Upper lobe of left lung (tissue), 6 donors: ENCODE measurements around the gene RAC3. TPM values are rescaled to one million over a fixed set of nuclear protein-coding genes. Genes with fewer than 3 reads are reported as not detected.

ENCODE experiments used
- ATAC-seq, 2 donors: fragments of 200-7000 bp; cut with Tn5 transposase; one replicate each; pipeline ENCODE4 v1.9.1; 2022; ENCODE audit warnings: mild to moderate bottlenecking in 2 of 2, moderate library complexity in 2 of 2; ENCODE audit not compliant: low FRiP score in 2 of 2
- DNase-seq, 2 donors: peaks; one replicate each; pipeline ENCODE4 v3.0.0-alpha.2; 2019 to 2020
- H3K27ac ChIP-seq, 4 donors: fragments of 200-600 bp; sonication (generic); one replicate each; pipeline ENCODE4 v1.5.1; 2016 to 2019
- H3K27me3 ChIP-seq, 4 donors: fragments of 200-600 bp; sonication (generic); one replicate each; pipeline ENCODE4 v1.5.1; 2017 to 2019
- H3K36me3 ChIP-seq, 4 donors: fragments of 200-600 bp; sonication (generic); one replicate each; pipeline ENCODE4 v1.5.1; 2016 to 2019
- H3K4me1 ChIP-seq, 4 donors: fragments of 200-600 bp; sonication (generic); one replicate each; pipeline ENCODE4 v1.5.1; 2018 to 2019
- H3K4me3 ChIP-seq, 4 donors: fragments of 200-600 bp; sonication (generic); one replicate each; pipeline ENCODE4 v1.5.1; 2017 to 2019; ENCODE audit warnings: mild to moderate bottlenecking in 2 of 4, moderate library complexity in 1 of 4
- H3K9me3 ChIP-seq, 4 donors: fragments of 200-600 bp; sonication (generic); one replicate each; pipeline ENCODE4 v1.5.1; 2018 to 2019
- EP300 ChIP-seq, 4 donors: sonication (generic); formaldehyde crosslinking; IDR thresholded peaks; one replicate each; pipeline ENCODE4 v1.5.1; 2017; ENCODE audit warnings: antibody characterized with exemption in 4 of 4, control low read depth in 2 of 4
- POLR2A ChIP-seq, 4 donors: fragments of 450-650 bp; IDR thresholded peaks; one replicate each; pipeline ENCODE4 v1.5.1; 2016 to 2017; ENCODE audit warnings: antibody characterized with exemption in 4 of 4, mild to moderate bottlenecking in 2 of 4
- POLR2AphosphoS5 ChIP-seq, 2 donors: sonication (generic); formaldehyde crosslinking; IDR thresholded peaks; one replicate each; pipeline ENCODE4 v1.5.1; 2017; ENCODE audit warnings: antibody characterized with exemption in 2 of 2
- WGBS, 2 donors: methylation state at CpG; one replicate each; pipeline ENCODE4 v1.1.5; 2017 to 2018; 5-methylcytosine and 5-hydroxymethylcytosine counted together
- total RNA-seq, 6 donors: library from RNA; depleted of rRNA in 4 of 6; stranded (reverse); fragments of >200 nt in 4 of 6; gene quantifications; one replicate each; pipeline versions ENCODE4 v1.1.0 to v1.2.1, GENCODE V29; 2016 to 2021
- TF ChIP-seq, protein P1 (sequence below), 6 experiments: fragments of 450-650 bp in 4 of 6; fragments of 200-600 bp in 2 of 6; sonication (generic) in 2 of 6; IDR thresholded peaks; one replicate each; pipeline ENCODE4 v1.5.1; 2016 to 2019; ENCODE audit warnings: antibody characterized with exemption in 6 of 6
- donor health status: DM: no; HTN: no; CAD: no; lungs with moderate emphysema.
- donor health status: DM: no; HTN: yes; CAD: no; lungs with severe emphysema.

RAC3 gene
- total RNA-seq, 6 donors from 2014 or later: 3.0 to 12.6 (median 7.1) TPM

DNA sequence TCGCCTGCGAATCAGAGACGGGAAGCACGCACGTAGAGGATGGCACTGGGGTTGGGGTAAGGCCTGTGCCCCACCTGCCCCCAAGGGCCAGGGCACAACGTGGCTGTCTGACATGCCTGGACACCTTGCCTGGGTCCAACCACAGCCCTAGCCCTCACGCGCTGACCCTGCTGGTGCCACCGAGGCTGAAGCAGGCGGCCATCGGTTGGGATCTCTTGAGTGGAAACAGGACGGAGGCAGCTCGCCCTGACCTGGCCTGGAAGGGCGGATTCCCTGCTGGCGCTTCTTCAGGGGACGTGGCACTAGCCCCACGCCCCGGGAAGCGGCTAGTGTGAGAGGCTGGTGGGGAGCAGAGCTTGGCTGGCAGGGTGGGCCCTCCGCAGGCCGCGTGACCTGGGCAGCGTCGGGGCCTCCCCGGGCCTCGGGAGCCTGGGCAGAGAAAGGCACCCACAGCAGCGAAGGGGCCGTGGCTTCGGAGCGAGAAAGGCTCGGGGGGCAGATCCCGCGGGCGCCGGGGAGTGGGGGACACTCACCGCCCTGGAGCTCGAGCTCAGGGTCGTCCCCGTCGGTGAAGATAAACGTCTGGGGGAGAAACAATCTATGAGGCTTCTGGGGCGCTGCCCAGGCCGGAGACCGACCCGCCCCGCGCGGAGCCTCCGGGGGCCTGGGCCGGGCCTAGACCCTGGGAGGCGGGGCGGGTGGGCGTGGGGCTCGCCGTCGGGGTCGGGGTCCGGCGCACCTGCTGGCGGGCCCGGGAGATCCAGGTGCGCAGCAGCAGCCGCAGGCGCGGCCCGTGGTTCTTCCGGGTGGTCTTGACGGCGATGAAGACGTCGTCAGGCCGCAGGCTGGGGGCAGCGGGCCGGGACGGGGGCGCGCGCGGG, 19.5 kb downstream of the RAC3 start:
- ATAC-seq (peak in 1 of 2 donors; percentile 23), DNase-seq (peak in 1 of 2 donors; percentile 84)
- Histone ChIP-seq H3K27ac (peak overlapping the region; percentile 59 to 81 (median 67)), H3K4me3 (peak overlapping the region; percentile 51 to 99 (median 91)), H3K27me3 (no peaks in the 10 kb centered on the region), H3K9me3 (no peaks in the 10 kb centered on the region), H3K36me3 (peaks cover 3 to 54% (median 37%) of the 10 kb centered on the region in 4 donors), H3K4me1 (peaks cover 20 to 44% (median 26%) of the 10 kb centered on the region in 4 donors)
- WGBS, 2 donors: 4 to 38% methylated on average over 17 to 29 of the region's 79 CpGs
- no peak for TF ChIP-seq POLR2AphosphoS5 (IDR thresholded peaks at IDR 0.05)

DNA sequence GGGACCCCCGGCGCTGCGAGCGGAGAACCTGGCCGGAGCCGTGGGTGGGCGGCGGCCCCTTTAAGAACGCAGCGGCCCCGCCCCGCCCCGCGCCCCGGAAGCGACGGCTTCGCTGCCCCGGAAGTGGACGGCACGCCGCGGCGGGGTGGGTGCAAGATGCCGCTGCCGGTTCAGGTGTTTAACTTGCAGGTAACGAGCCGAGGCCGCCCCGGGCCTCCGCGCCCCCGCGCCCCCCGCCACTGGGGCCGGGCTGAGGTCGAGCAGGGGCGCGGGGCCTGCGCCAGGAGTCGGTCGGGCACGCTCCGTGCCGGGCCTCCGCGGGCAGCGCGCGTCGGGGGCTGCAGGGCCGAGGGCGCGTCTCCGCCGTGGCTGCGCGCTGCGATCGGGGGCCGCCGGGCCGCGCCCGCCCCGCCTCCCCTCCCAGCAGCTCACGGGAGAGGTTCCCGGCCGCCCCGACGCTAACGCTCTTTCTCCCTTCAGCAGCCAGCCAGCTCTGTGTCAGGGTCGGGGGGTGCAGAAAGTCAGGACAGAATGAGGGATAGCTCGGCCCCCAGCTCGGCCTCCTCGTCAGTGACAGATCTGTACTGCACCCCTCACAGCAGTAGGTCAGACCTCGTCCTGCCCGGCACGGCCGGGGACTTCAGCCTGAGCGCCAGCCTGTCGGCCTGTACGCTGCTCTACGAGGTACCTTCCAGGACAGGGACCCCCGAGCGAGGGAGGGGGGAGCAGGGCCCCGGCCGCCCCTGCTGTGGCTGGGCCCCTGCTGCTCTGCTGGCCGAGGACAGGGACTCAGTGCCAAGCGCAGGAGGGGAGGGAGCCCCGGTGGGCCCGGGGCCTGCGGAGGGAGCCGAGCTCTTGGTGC, 20.5 kb downstream of the RAC3 start, which contains the start of the genes GPS1 and RFNG:
TSS of gene GPS1 (plus strand) at position 123 of the 862 bp plus-strand sequence. CDS start at position 157, 34 bp downstream.
TSS of gene RFNG (minus strand) at position 36 of the 862 bp plus-strand sequence. CDS start 45 bp downstream, outside the sequence.
- DNase-seq: peak; percentile 75 to 98

DNA sequence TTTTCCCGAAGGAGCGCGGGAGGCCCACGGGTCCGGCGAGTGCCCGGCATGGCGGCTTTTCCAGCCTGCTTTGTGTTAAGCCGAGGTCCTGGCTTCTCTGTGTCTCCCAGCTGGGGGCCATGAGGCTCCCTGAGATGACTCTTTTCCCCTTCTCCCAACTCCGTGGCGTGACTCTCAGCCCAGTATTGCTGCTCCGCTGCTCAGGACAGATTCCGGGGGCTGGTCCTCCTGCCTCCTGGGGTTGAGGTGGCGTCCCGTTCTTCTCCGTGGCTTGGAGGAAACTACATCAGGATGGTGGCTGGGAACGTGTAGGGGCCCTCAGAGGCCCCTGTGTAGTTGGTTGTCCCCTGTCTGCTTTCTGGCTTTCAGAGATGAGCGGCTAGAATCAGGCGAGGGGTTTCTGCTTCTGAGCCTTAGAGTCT, 21.2 kb downstream of the RAC3 start:
- TF ChIP-seq, protein P1, sequence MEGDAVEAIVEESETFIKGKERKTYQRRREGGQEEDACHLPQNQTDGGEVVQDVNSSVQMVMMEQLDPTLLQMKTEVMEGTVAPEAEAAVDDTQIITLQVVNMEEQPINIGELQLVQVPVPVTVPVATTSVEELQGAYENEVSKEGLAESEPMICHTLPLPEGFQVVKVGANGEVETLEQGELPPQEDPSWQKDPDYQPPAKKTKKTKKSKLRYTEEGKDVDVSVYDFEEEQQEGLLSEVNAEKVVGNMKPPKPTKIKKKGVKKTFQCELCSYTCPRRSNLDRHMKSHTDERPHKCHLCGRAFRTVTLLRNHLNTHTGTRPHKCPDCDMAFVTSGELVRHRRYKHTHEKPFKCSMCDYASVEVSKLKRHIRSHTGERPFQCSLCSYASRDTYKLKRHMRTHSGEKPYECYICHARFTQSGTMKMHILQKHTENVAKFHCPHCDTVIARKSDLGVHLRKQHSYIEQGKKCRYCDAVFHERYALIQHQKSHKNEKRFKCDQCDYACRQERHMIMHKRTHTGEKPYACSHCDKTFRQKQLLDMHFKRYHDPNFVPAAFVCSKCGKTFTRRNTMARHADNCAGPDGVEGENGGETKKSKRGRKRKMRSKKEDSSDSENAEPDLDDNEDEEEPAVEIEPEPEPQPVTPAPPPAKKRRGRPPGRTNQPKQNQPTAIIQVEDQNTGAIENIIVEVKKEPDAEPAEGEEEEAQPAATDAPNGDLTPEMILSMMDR (IDR thresholded peaks at IDR 0.05): no peak
- no peak for TF ChIP-seq POLR2AphosphoS5 (IDR thresholded peaks at IDR 0.05)
- TF ChIP-seq POLR2A (IDR thresholded peaks at IDR 0.05): no peak
- no peak for TF ChIP-seq EP300 (IDR thresholded peaks at IDR 0.05)
- ATAC-seq (no peak), DNase-seq (no peak)
- Histone ChIP-seq H3K4me3 (peak overlapping the region; percentile 33 to 99 (median 91)), H3K36me3 (peaks cover 11 to 60% (median 50%) of the 10 kb centered on the region in 4 donors), H3K27ac (peak overlapping the region in 2 of 4 donors; percentile 35 to 81), H3K27me3 (no peaks in the 10 kb centered on the region), H3K9me3 (no peaks in the 10 kb centered on the region), H3K4me1 (peaks cover 20 to 44% (median 26%) of the 10 kb centered on the region in 4 donors)
- WGBS, 2 donors: 36 to 66% methylated on average over 4 to 13 of the region's 19 CpGs

More for the DNA sequence above, 20.5 kb downstream of the RAC3 start, which contains the start of the genes GPS1 and RFNG:
- Histone ChIP-seq H3K4me1 (peaks cover 20 to 44% (median 26%) of the 10 kb centered on the region in 4 donors), H3K36me3 (peaks cover 11 to 60% (median 46%) of the 10 kb centered on the region in 4 donors), H3K27ac (peak within 1 kb of the TSS; percentile 59 to 81 (median 67)), H3K9me3 (no peaks in the 10 kb centered on the region), H3K4me3 (peak within 1 kb of the TSS; percentile 51 to 99 (median 91)), H3K27me3 (no peaks in the 10 kb centered on the region)
- TF ChIP-seq POLR2AphosphoS5 (IDR thresholded peaks at IDR 0.05) (peak; percentile 34 to 53), EP300 (IDR thresholded peaks at IDR 0.05) (no peak), POLR2A (IDR thresholded peaks at IDR 0.05) (peak in 2 of 4 donors; percentile 15 to 60)
- TF ChIP-seq, protein P1 (IDR thresholded peaks at IDR 0.05): no peak
- WGBS, 2 donors: 1% methylated on average over 33 of the region's 94 CpGs; no CpG with 5 or more reads in 1 of the 2 donors
- ATAC-seq: peak in 1 of 2 donors; percentile 73

DNA sequence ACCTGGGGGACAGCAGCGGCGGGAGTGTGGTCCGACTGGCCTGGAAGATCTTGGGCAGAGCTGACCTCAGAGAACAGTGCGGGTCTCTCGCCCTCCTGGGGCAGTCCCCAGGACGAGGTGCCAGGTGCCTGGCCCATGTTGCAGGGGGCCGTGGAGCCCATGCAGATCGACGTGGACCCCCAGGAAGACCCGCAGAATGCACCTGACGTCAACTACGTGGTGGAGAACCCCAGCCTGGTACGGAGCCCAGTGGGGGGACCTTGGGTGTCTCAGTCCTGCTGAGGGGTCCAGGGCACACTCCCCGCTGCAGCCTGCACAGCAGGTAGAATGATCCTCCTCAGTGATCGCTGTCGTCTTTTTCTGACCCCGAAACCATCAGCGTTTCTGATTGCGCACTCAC, 21.7 kb downstream of the RAC3 start:
- ATAC-seq (no peak), DNase-seq (no peak)
- no peak overlapping the region for H3K27ac ChIP-seq
- WGBS, 2 donors: 88 to 90% methylated on average over 8 to 16 of the region's 19 CpGs
- TF ChIP-seq POLR2A (IDR thresholded peaks at IDR 0.05): no peak
- TF ChIP-seq, protein P1 (IDR thresholded peaks at IDR 0.05): no peak
- no peak for TF ChIP-seq POLR2AphosphoS5 (IDR thresholded peaks at IDR 0.05)
- no peak for TF ChIP-seq EP300 (IDR thresholded peaks at IDR 0.05)
- peaks cover 11 to 60% (median 52%) of the 10 kb centered on the region in 4 donors for H3K36me3 ChIP-seq
- H3K4me3 ChIP-seq: peak overlapping the region in 2 of 4 donors; percentile 87 to 95
- H3K9me3 ChIP-seq: no peaks in the 10 kb centered on the region
- no peaks in the 10 kb centered on the region for H3K27me3 ChIP-seq
- peaks cover 20 to 44% (median 26%) of the 10 kb centered on the region in 4 donors for H3K4me1 ChIP-seq
